GM18502 (cell line): ENCODE results near the gene PRKAR2A.
"Not testable (repeated sequence)": the region's sequence is repeated elsewhere in the genome, so short reads cannot be mapped to it uniquely, and the experiment has no call there.

Experiments used
- ATAC-seq: cut with Tn5 transposase; IDR thresholded peaks from one replicate; pipeline ENCODE4 v1.9.1; 2021; ENCODE audit warnings: mild to moderate bottlenecking; ENCODE audit not compliant: unreplicated experiment, poor library complexity

The PRKAR2A gene

DNA sequence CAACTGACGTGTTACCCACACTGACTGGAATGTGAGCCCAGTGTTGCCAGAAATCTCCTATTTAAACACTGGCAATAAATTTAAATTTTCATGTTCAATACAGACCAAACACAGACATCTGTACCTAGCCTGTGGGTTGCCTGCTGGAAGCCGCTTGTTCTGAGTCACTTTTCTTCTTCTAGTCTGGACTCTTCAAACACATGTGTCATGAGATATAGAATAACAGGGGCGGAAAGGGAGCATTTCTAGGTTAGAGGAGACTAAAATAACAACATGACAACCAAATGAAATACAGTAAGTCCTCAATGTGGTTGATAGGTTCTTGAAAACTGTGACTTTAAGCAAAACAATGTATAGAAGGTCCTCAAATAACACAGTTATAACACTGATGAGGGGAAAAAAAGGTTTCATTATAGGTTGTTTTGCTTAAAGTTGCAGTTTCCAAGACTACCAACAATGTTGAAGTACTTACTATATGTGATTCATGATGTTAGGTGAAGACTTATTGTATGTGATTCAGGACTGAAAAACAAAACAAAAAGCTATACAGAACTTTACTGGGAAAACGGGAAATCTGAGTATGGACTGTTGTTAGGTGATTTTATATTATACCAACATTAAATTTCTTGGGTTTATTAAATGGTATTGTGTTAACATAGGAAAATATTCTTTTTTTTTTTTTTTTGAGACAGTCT is 63.1 kb downstream of the PRKAR2A start:
- no peak for ATAC-seq

DNA sequence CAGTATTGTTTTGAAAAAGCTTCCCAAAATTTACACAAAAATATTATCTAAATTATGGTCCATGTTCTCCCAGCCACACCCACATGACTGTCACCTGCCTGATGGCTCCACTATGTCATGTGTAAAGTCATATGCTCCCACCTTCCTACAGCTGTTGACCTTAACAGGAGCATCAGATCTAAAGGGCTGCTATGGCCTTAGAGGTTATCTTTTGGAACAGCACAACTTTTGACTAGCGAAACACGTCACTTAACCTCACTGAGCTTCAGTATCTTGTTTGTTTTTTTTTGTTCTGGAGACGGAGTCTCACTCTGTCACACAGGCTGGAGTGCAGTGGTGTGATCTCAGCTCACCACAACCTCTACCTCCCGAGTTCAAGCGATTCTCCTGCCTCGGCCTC is 64.4 kb downstream of the PRKAR2A start:
- ATAC-seq: no peak

DNA sequence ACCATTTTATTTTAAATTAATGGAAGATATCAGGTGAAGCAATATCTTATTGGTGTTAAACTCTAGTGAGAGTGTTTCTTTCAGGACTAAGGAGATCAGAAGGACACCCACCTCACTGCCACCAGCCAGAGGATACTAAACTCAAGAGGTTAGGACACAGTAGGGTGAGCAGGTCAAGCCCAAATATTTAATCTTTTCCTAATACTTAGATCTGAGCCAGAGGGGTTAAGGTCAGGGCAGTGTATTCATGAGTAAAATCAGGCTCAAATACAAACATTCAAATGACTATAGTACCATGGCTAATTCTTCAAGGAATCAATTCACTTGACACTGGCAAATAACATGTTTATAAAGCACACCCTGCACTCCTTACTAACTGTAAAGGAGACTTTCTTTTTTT is 65.6 kb downstream of the PRKAR2A start:
- no peak for ATAC-seq

DNA sequence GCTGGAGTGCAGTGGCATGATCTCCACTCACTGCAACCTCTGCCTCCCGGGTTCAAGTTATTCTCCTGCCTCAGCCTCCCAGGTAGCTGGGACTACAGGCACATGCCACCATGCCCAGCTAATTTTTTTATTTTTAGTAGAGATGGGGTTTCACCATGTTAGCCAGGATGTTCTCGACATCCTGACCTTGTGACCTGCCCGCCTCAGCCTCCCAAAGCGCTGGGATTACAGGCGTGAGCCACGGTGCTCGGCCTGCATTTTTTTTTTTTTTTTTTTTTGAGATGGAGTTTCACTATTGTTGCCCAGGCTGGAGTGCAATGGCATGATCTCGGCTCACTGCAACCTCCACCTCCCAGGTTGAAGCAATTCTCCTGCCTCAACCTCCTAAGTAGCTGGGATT is 69.1 kb downstream of the PRKAR2A start:
- not testable (repeated sequence) for ATAC-seq

DNA sequence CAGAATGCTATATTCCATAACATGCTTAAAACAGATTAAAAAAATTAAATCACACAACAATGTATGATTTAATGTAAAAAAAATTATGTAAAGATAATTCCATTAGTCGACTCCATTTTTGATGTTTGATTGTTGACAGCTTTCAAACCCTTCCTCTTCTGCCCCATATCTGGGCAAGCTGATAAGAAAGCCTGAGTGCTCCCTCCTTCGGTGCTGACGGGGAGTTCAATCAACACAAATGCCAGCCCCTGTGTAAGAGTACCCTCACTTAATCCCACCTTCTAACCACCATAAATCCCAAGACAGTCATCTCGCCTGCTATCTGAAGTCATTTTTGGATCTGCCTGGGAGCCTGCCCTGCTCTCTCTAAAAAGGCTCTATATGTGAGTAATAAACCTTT is 70.8 kb downstream of the PRKAR2A start:
- no peak for ATAC-seq

DNA sequence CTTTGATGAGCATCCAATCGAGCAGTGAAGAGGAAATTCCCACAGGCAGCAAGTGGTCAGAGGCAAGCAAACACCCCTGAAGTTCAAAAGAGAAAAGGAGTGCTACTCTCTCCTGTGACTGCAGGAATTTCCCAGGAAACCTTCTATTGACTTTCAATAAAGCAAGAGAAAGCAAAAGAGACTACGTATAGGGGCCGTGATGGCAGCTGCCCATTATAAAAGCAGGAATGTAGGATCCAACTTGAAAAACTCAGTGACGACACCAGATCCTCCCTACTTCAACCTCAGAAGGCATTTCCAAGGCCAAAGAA is 77.5 kb downstream of the PRKAR2A start:
- ATAC-seq: no peak

DNA sequence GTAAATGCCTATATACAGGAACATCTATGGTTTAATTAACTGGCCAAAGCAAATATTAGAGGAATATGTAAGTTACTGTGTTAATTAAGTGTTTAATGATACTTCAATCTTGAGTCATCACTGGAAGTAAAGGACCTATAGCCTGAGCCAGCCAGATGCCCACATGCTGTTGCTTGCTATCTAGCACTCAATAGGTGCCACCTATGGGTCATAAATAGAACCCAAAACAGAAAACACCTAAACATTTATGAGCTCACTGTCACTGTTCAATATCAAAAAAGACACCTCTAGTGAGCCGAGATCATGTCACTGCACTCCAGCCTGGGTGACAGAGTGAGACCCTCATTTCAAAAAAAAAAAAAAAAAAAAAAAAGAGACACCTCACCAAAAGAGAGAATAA is 82.3 kb downstream of the PRKAR2A start:
- no peak for ATAC-seq

DNA sequence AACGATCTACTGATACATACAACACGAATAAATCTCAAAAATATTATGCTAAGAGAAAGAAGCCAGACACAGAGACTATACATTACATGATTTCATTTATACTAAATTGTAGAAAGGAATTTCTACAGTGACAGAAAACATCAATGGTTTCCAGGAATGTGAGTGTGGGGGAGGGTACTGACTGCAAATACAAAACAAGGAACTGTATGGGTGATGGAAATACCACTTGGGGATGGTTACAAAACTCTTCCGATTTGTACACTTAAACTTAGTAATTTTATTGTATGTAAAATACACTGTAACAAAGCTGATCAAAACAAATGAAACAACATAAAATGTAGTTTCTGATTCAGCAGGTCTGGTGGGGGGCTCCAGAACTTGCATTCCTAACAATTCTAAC is 84.9 kb downstream of the PRKAR2A start:
- no peak for ATAC-seq

DNA sequence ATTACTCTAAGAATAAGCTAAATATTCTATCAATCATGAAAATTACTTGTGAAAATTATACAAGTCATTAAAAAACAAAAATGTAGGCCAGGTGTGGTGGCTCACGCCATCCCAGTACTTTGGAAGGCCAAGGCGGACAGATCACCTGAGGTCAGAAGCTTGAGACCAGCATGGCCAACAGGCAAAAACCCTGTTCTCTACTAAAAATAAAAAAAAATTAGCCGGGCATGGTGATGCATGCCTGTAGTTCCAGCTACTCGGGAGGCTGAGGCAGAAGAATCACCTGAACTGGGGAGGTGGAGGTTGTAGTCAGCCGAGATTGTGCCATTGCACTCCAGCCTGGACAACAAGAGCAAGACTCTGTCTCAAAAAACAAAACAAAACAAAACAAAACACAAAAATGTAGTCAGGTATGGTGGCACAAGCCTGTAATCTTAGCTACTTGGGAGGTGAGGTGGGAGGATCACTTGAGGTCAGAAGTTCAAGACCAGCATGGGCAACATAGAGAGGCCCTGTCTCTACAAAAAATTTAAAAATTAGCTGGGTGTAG is 87.6 kb downstream of the PRKAR2A start:
- ATAC-seq: not testable (repeated sequence)

DNA sequence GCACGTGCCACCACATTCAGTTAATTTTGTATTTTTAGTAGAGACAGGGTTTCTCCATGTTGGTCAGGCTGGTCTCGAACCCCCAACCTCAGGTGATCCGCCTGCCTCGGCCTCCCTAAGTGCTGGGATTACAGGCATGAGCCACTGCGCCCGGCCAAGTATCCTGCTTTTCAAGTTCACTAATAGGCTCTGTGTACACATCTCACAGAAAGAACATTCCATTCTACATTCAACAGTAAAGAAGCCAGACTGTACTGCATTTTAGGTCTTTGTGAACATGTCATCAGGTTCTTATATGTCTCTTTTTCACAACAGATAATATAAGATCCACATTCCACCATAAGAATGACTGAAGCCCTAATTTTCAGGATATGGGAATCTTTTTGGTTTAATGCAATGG is 88.1 kb downstream of the PRKAR2A start:
- ATAC-seq: not testable (repeated sequence)

DNA sequence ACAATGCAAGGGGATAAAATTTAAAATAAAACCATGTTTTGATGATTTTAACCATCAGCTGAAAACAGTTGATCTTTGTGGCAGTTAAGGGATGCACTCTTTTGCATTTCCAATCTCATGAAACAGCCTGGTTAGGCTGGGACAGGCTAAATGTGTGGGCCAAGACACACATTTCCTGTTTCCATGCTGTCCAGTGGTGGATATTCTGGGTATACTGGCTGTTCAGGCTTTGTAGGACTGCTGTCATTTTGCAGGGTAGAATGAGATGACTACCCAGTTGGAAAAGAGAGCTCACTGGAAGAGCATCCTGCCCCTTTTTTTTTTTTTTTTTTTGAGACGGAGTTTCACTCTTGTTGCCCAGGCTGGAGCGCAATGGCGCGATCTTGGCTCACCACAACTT is 88.6 kb downstream of the PRKAR2A start:
- ATAC-seq: no peak

DNA sequence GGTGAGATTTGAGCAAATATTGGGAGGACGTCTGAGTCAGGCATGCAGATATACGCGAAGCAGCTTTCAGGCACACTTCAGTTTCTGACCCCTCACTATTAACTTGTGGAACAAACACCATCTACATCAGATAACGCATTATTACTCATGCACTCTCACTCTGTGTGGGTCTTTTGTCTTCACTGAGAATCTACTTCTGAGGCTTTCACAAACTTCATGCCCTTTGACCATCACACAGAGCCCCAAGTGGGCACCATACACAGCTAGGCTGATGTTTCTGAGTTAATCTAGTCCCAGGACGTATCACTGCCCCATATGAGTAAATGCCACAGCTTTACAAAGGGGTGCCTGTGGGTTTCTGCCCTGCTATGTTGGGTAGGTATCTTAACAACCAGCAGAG is 91.0 kb downstream of the PRKAR2A start:
- ATAC-seq: no peak

DNA sequence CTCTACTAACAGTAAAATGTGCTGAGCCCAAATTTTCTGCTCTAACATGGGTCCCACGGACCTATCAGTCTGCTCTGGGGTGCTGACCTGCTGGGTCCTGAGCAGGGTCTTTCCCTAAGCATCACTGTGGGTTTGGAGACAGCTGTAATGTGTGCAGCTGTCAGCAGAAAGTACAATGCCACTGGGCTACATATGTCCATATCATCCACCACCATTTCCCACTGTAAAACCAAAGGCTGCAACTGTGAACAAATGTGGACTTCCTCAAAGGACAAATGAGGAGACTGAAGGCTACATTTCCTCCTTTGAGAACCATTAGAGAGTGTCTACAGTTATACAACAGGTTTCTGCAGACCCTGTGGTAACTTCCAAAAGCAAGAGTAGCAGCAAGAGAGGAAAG is 96.8 kb downstream of the PRKAR2A start:
- no peak for ATAC-seq

DNA sequence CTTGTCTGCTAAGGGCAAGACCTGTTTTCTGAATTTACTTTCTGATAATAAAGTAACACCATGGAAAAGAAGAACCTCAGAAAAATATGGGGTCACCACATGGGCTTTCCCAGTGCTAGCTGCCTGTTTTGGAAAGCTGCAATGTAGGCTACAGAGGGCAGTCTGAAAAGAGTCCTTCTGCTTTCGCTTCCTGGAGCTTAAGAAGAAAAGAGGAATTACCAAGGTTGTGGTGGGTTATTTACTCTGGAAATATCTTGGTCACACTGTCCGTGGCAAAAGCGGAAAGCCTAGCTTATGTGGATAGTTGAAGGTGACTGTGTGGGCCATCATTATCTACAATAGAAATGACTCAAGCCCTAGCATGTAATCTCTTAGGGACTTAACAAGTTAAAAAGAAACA is 98.9 kb downstream of the PRKAR2A start:
- ATAC-seq: no peak

DNA sequence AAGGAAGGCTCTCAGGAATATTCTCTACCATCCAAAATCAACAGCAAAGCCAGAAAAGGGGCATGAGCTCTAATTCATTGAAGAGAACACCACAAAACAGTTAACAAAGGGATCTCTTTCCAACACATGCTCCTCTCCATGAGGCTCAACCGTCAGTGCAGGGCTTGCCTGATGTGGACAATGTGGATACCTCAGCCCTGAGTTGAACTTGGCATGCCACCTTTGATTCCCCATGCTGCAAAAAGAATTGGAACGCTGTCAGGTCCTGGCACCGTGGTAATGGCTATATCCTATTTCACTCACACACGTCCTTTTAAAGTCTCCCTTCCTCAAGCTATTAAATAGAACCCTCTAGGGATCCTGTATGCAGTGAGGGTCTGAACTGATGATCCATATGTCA is 100.0 kb downstream of the PRKAR2A start:
- ATAC-seq: no peak

DNA sequence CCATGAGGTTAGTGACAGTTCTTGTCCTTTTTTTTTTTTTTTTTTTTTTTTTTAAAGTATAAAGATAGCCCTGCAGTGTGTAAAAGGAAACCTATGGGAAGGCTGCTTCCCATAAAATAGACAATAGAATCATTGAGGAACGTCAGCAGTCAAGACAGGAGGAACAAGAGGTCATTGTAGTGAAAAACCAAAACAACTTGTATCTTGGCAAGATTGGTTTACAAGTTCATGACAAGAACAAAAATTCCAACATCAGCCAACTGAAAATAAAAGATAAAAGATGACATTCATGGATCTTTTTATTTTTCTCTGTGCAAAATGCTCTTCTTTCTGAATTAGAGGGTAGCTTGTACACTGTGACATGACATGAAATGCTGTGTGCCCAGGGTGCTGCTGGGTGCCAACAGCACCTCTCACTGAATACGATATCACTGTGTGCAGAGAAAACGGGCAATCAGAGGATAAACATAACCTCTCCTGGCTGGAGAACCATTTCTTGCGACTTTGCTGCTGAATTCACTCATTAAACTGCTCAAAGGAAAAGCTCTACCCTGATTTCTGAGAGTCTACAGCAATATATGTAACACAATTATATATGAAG is 100.6 kb downstream of the PRKAR2A start:
- ATAC-seq: no peak

DNA sequence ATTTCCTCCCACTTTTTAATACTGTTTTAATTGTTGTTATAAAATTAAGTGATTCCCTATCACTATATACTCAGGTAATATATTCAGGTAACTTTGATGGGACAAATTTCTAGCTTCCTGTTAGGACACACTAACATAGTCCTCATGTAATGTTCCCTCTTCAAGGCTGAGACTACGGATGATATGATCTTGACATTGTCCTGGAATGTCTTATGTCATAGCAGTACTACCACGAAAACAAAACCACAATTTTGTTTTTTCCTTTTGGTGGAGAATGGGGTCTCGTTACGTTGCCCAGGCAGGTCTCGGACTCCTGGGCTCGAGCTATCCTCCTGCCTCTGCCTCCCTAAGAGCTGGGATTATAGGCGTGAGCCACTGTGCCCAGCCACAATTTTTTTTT is 103.9 kb downstream of the PRKAR2A start:
- ATAC-seq: no peak

DNA sequence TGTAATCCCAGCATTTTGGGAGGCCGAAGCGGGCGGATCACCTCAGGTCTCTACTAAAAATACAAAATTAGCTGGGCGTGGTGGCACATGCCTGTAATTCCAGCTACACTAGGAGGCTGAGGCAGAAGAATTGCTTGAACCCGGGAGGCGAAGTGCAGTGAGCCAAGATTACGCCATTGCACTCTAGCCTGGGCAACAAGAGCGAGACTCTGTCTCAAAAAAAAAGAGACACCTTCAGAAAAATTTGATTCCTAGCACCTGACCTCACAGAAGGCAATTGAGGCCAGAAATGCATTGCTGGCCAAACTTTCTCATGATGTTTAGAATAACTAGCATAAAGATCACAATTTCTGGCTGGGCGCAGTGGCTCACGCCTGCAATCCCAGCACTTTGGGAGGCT is 106.4 kb downstream of the PRKAR2A start:
- not testable (repeated sequence) for ATAC-seq

DNA sequence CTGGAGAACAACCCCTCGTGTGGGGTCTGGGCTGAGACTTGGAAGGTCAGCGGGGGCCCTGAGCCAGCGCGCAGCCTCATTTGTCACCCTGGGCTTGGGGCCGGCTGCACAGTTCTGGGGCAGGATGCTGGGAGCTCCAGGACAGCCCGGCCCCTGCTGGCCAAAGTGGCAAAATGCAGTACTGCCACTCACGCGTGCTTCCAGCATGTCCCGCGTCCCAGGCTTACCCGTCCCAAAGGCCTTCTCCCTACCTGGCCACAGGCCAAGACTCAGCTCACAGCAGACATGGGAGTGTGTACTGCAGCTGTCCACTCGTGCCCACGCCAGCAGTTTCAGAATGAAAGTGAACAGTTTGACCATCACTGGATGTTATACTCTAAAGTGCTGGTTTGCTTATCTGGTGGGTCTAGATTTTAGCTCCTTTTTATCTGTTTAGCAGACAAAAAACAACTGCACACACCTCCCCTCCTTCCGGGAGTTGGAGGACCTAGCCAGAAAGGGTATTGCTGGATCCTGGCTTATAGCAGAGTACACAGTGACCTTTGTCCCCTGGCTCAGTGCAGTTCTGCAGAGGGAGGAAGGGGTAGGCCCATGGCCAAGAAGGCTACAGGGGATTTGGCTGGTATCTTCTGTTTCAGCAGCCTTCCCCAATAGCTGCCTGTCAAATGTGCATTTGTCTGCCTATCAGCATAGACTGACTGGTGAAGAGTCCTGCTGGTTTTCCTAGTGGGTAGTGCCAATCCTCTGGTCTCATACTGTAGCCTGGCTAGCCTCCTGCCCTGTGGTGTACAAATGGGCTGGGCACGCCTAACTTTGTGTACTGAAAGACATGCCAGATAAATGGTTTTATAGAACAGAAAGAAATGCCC is 107.5 kb downstream of the PRKAR2A start:
- ATAC-seq: peak; percentile 75

DNA sequence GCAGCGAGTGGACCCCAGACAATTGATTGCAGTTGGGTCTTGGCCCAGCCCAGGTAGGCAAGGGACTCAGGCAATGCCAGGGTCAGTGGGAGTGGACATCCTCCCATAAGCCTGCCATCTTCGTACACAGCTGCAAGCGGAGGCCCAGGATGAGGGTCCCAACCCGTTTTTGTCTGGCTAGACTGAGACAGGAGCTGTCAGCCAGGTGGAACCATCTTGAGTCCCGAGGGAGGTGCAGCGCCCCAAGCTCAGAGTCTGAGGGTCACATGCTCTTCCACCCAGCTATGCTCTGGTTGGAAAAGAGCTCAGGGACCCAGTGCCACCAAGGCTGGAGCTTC is 108.1 kb downstream of the PRKAR2A start:
- no peak for ATAC-seq

DNA sequence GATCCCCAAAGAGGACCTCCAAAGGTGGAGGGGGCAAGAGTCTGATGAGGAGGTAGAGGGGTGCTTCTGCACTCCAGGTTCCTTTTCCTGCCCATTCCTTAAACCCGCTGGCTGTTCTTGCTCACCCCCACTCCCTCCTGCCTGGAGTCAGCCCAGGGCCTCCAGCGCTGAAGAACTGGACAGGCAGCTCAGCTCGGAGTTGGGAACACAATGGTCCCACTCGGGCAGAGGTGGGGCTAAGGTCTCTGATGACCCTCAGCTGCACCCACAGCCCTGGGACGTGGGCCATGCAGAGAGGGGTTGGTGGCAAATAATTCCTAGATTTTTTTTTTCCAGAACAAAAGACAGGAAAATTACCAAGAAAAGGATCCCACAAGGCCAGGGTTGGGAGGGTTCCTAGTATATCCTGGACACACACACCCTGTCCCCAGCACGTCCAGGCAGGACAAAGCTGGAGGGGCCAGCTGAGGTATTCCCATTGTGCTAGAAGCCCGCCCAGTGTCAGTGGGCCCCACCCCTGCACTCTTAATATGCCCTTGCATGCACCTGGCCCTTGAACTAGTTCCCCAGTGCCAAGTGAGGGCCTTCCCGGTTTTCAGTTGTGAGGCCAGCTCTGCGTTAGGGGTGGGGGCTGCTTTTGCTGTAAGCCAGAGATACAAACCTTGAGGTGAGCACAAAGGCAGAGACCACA is 108.6 kb downstream of the PRKAR2A start:
- ATAC-seq: no peak
